Spleen (tissue), 7 donors: ENCODE measurements around the gene ASPN.

Experiments used
- POLR2A ChIP-seq, 3 donors: fragments of 450-650 bp; IDR thresholded peaks; one replicate each; pipeline ENCODE4 v1.5.1; 2017; ENCODE audit warnings: antibody characterized with exemption in 3 of 3, mild to moderate bottlenecking in 1 of 3
- POLR2AphosphoS5 ChIP-seq, 3 donors: sonication (generic); formaldehyde crosslinking; IDR thresholded peaks; one replicate each; pipeline ENCODE4 v1.5.1; 2017; ENCODE audit warnings: antibody characterized with exemption in 3 of 3
- TF ChIP-seq, protein P1 (sequence below), 11 experiments: fragments of 200-600 bp in 7 of 11; fragments of 450-650 bp in 4 of 11; sonication (generic) in 4 of 11; IDR thresholded peaks in 8 of 11; conservative IDR thresholded peaks in 3 of 11; 1 replicate in 7 of 11; 2 replicates in 4 of 11; pipeline versions ENCODE4 v1.4.0 to v1.8.0; 2016 to 2021; ENCODE audit warnings: antibody characterized with exemption in 11 of 11, inconsistent platforms in 4 of 11, mild to moderate bottlenecking in 1 of 11
- donor health status: DM: no; HTN: no; CAD: no; lungs with moderate emphysema.
- donor health status: DM: no; HTN: no; CAD: no.
- donor health status: DM: no; HTN: no; CAD: no.

DNA sequence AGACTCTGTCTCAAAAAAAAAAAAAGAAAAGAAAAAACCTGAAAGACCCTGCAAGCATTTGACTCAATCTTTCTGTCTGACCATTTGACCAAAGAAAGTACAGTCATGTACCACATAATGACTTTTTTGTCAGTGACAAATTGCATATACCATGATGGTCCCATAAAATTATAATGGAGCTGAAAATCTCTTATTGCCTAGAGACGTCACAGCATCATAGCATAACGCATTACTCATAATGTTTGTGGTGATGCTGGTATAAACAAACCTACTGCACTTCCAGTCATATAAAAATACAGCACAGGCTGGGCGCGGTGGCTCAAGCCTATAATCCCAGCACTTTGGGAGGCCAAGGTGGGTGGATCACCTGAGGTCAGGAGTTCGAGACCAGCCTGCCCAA lies 43.0 kb upstream of the ASPN start:
- TF ChIP-seq, protein P1, sequence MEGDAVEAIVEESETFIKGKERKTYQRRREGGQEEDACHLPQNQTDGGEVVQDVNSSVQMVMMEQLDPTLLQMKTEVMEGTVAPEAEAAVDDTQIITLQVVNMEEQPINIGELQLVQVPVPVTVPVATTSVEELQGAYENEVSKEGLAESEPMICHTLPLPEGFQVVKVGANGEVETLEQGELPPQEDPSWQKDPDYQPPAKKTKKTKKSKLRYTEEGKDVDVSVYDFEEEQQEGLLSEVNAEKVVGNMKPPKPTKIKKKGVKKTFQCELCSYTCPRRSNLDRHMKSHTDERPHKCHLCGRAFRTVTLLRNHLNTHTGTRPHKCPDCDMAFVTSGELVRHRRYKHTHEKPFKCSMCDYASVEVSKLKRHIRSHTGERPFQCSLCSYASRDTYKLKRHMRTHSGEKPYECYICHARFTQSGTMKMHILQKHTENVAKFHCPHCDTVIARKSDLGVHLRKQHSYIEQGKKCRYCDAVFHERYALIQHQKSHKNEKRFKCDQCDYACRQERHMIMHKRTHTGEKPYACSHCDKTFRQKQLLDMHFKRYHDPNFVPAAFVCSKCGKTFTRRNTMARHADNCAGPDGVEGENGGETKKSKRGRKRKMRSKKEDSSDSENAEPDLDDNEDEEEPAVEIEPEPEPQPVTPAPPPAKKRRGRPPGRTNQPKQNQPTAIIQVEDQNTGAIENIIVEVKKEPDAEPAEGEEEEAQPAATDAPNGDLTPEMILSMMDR (IDR thresholded peaks at IDR 0.05 in 8 of 11, conservative IDR thresholded peaks at IDR 0.05 in 3 of 11): no peak
- TF ChIP-seq POLR2AphosphoS5 (IDR thresholded peaks at IDR 0.05) (no peak), POLR2A (IDR thresholded peaks at IDR 0.05) (no peak)
